ENCODE results near the gene MVB12B. TPM values are rescaled to one million over a fixed set of nuclear protein-coding genes. Genes with fewer than 3 reads are reported as not detected.

Gene MVB12B
- total and polyA plus RNA-seq, 8 donors, result 19.9 to 25.3 (median 22.8) TPM

GRCh38 chr9:126459546-126459945 is 132.9 kb downstream of the MVB12B start:
- Histone ChIP-seq H3K9me3 (no peaks in the 10 kb centered on the region), H3K27ac (no peak overlapping the region), H3K4me1 (no peaks in the 10 kb centered on the region), H3K4me3 (no peak overlapping the region), H3K27me3 (no peaks in the 10 kb centered on the region), H3K36me3 (peaks cover 0 to 31% of the 10 kb centered on the region in 2 donors)
- DNase-seq (no peak), ATAC-seq (no peak)
- TF ChIP-seq CTCF (IDR thresholded peaks at IDR 0.05), result no peak
- intact Hi-C loops (cut with DNase I), result no loop called here

GRCh38 chr9:126459965-126460843 is 133.6 kb downstream of the MVB12B start:
- ATAC-seq, result no peak
- intact Hi-C loops (cut with DNase I), result no loop called here

GRCh38 chr9:126461029-126461428 is 134.4 kb downstream of the MVB12B start:
- TF ChIP-seq CTCF (IDR thresholded peaks at IDR 0.05), result no peak

More at GRCh38 chr9:126459965-126460843, 133.6 kb downstream of the MVB12B start:
- Histone ChIP-seq H3K4me3 (no peak overlapping the region), H3K27me3 (no peaks in the 10 kb centered on the region), H3K36me3 (peaks cover 0 to 25% of the 10 kb centered on the region in 2 donors), H3K27ac (no peak overlapping the region), H3K9me3 (no peaks in the 10 kb centered on the region), H3K4me1 (no peaks in the 10 kb centered on the region)
- peak in 2 of 4 donors; percentile 13 to 51 for DNase-seq
- no peak for TF ChIP-seq CTCF (IDR thresholded peaks at IDR 0.05)

GRCh38 chr9:126461608-126462007 is 135.0 kb downstream of the MVB12B start:
- peak in 1 of 4 donors; percentile 61 for DNase-seq
- Histone ChIP-seq H3K4me3 (no peak overlapping the region), H3K27ac (no peak overlapping the region), H3K36me3 (peaks cover 0 to 14% of the 10 kb centered on the region in 2 donors), H3K4me1 (no peaks in the 10 kb centered on the region), H3K27me3 (no peaks in the 10 kb centered on the region), H3K9me3 (no peaks in the 10 kb centered on the region)
- intact Hi-C loops (cut with DNase I), result no loop called here
- ATAC-seq, result no peak
- TF ChIP-seq CTCF (IDR thresholded peaks at IDR 0.05), result no peak

More at GRCh38 chr9:126461029-126461428, 134.4 kb downstream of the MVB12B start:
- no peak for ATAC-seq
- no peaks in the 10 kb centered on the region for H3K9me3 ChIP-seq
- no peaks in the 10 kb centered on the region for H3K4me1 ChIP-seq
- intact Hi-C loops (cut with DNase I), result no loop called here
- H3K27ac ChIP-seq, result no peak overlapping the region
- H3K36me3 ChIP-seq, result peaks cover 0 to 17% of the 10 kb centered on the region in 2 donors
- no peak overlapping the region for H3K4me3 ChIP-seq
- no peaks in the 10 kb centered on the region for H3K27me3 ChIP-seq
- DNase-seq, result no peak

- Histone ChIP-seq H3K4me3 (no peak overlapping the region), H3K36me3 (peaks cover 0 to 9% of the 10 kb centered on the region in 2 donors), H3K27me3 (no peaks in the 10 kb centered on the region), H3K27ac (no peak overlapping the region), H3K9me3 (no peaks in the 10 kb centered on the region), H3K4me1 (peaks cover 0 to 3% of the 10 kb centered on the region in 2 donors)
- TF ChIP-seq CTCF (IDR thresholded peaks at IDR 0.05), result no peak
- intact Hi-C loops (cut with DNase I), result no loop called here
- ATAC-seq (no peak), DNase-seq (peak in 1 of 4 donors; percentile 54)
These were observed 136.0 kb downstream of the MVB12B start for GRCh38 chr9:126462617-126463016.

All from left lung (tissue), 10 donors.